ENCODE data around the gene PCDHGA7.
"Not testable (repeated sequence)": the region's sequence is repeated elsewhere in the genome, so short reads cannot be mapped to it uniquely, and the experiment has no call there.

Gene PCDHGA7

DNA sequence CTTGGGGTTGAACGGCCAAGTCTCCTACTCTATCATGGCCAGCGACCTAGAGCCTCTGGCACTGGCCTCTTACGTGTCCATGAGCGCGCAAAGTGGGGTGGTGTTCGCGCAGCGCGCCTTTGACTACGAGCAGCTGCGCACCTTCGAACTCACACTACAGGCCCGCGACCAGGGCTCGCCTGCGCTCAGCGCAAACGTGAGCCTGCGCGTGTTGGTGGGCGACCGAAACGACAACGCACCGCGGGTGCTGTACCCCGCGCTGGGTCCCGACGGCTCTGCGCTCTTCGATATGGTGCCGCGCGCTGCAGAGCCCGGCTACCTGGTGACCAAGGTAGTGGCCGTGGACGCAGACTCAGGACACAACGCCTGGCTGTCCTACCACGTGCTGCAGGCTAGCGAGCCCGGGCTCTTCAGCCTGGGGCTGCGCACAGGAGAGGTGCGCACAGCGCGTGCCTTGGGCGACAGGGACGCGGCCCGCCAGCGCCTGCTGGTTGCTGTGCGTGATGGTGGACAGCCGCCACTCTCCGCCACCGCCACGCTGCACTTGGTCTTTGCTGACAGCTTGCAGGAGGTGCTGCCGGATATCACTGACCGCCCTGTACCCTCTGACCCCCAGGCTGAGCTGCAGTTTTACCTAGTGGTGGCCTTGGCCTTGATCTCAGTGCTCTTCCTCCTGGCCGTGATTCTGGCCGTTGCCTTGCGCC is 17.2 kb downstream of the PCDHGA7 start:
- peaks cover 0 to 3% of the 10 kb centered on the region in 2 donors for H3K27me3 ChIP-seq (ENCODE audit: control insufficient read depth in 2 of 2, insufficient read depth in 2 of 2, low read length in 2 of 2)
- H3K9ac ChIP-seq (ENCODE audit: low read depth in 1 of 2, low read length in 2 of 2), result no peak overlapping the region
- no peak overlapping the region for H3K27ac ChIP-seq (ENCODE audit: low read depth in 2 of 2, low read length in 2 of 2)
- H3K4me3 ChIP-seq (ENCODE audit: low read length in 2 of 2), result no peak overlapping the region
- no peaks in the 10 kb centered on the region for H3K36me3 ChIP-seq (ENCODE audit: control insufficient read depth in 2 of 2, insufficient read depth in 2 of 2, low read length in 2 of 2)
- H3K9me3 ChIP-seq (ENCODE audit: control insufficient read depth in 2 of 2, low read length in 2 of 2), result peaks cover 34 to 41% of the 10 kb centered on the region in 2 donors
- no peaks in the 10 kb centered on the region for H3K4me1 ChIP-seq (ENCODE audit: control insufficient read depth in 2 of 2, insufficient read depth in 2 of 2, low read length in 2 of 2)

DNA sequence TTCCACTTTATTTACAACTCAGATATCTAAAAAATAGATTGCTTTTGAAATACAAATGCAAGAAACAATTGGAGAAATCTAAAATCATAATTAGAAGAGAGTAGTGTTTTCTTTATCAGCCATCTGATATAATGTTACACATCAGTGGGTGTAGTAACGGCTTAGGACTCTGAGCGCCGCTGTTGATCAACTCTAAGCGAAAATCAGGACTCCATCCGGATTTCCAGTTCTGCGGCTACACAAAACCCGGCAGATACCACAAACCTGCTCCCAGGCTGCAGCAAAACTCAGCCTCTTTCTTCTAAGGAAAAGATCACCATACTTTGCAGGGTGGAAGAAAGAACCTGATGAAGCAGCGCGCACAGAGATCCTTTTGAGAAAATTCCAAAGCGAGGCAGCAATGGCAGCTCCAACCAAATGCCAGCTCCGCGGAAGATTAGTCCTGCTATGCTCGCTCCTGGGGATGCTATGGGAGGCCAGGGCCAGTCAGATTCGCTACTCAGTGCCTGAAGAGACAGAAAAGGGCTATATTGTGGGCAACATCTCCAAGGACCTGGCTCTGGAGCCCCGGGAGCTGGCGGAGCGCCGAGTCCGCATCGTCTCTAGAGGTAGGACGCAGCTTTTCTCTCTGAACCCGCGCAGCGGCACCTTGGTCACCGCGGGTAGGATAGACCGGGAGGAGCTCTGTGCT is 20.2 kb downstream of the PCDHGA7 start, which contains the start of gene PCDHGA9:
TSS of gene PCDHGA9 (plus strand) at position 226 of the 691 bp plus-strand sequence. CDS start at position 401, 175 bp downstream.
- H3K36me3 ChIP-seq (ENCODE audit: control insufficient read depth in 2 of 2, insufficient read depth in 2 of 2, low read length in 2 of 2), result no peaks in the 10 kb centered on the region
- H3K27ac ChIP-seq (ENCODE audit: low read depth in 2 of 2, low read length in 2 of 2), result no peak within 1 kb of the TSS
- peaks cover 0 to 3% of the 10 kb centered on the region in 2 donors for H3K27me3 ChIP-seq (ENCODE audit: control insufficient read depth in 2 of 2, insufficient read depth in 2 of 2, low read length in 2 of 2)
- peaks cover 28 to 41% of the 10 kb centered on the region in 2 donors for H3K9me3 ChIP-seq (ENCODE audit: control insufficient read depth in 2 of 2, low read length in 2 of 2)
- no peaks in the 10 kb centered on the region for H3K4me1 ChIP-seq (ENCODE audit: control insufficient read depth in 2 of 2, insufficient read depth in 2 of 2, low read length in 2 of 2)
- peak within 1 kb of the TSS in 1 of 2 donors; percentile 56 for H3K4me3 ChIP-seq (ENCODE audit: low read length in 2 of 2)
- H3K9ac ChIP-seq (ENCODE audit: low read depth in 1 of 2, low read length in 2 of 2), result no peak within 1 kb of the TSS

DNA sequence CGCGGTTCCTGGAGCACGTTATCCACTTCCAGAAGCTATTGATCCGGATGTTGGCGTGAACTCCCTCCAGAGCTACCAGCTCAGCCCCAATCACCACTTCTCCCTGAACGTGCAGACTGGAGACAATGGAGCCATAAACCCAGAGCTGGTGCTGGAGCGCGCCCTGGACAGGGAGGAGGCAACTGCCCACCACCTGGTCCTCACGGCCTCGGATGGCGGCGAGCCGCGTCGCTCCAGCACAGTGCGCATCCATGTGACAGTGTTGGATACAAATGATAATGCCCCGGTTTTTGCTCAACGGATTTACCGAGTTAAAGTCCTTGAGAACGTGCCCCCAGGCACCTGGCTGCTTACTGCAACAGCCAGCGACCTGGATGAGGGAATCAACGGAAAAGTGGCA is 20.8 kb downstream of the PCDHGA7 start:
- H3K27me3 ChIP-seq (ENCODE audit: control insufficient read depth in 2 of 2, insufficient read depth in 2 of 2, low read length in 2 of 2), result peaks cover 0 to 3% of the 10 kb centered on the region in 2 donors
- no peaks in the 10 kb centered on the region for H3K36me3 ChIP-seq (ENCODE audit: control insufficient read depth in 2 of 2, insufficient read depth in 2 of 2, low read length in 2 of 2)
- no peak overlapping the region for H3K27ac ChIP-seq (ENCODE audit: low read depth in 2 of 2, low read length in 2 of 2)

GRCh38 chr5:141407790-141408505 is 25.4 kb downstream of the PCDHGA7 start, which contains the start of gene PCDHGB6:
TSS of gene PCDHGB6 (plus strand) at chr5:141408021. CDS start at chr5:141408203, 182 bp downstream.
- H3K36me3 ChIP-seq (ENCODE audit: control insufficient read depth in 2 of 2, insufficient read depth in 2 of 2, low read length in 2 of 2); H3K4me1 ChIP-seq (ENCODE audit: control insufficient read depth in 2 of 2, insufficient read depth in 2 of 2, low read length in 2 of 2); H3K27me3 ChIP-seq (ENCODE audit: control insufficient read depth in 2 of 2, insufficient read depth in 2 of 2, low read length in 2 of 2); H3K27ac ChIP-seq (ENCODE audit: low read depth in 2 of 2, low read length in 2 of 2): not testable (repeated sequence)
- peak within 1 kb of the TSS in 1 of 2 donors; percentile 24 for H3K9ac ChIP-seq (ENCODE audit: low read depth in 1 of 2, low read length in 2 of 2)
- H3K4me3 ChIP-seq (ENCODE audit: low read length in 2 of 2), result peak within 1 kb of the TSS; percentile 34 to 41
- H3K9me3 ChIP-seq (ENCODE audit: control insufficient read depth in 2 of 2, low read length in 2 of 2), result peaks cover 24 to 26% of the 10 kb centered on the region in 2 donors

More for the DNA sequence above, 20.8 kb downstream of the PCDHGA7 start:
- Histone ChIP-seq H3K4me1 (ENCODE audit: control insufficient read depth in 2 of 2, insufficient read depth in 2 of 2, low read length in 2 of 2) (no peaks in the 10 kb centered on the region), H3K9me3 (ENCODE audit: control insufficient read depth in 2 of 2, low read length in 2 of 2) (peaks cover 28 to 41% of the 10 kb centered on the region in 2 donors), H3K4me3 (ENCODE audit: low read length in 2 of 2) (peak overlapping the region in 1 of 2 donors; percentile 56), H3K9ac (ENCODE audit: low read depth in 1 of 2, low read length in 2 of 2) (no peak overlapping the region)

DNA sequence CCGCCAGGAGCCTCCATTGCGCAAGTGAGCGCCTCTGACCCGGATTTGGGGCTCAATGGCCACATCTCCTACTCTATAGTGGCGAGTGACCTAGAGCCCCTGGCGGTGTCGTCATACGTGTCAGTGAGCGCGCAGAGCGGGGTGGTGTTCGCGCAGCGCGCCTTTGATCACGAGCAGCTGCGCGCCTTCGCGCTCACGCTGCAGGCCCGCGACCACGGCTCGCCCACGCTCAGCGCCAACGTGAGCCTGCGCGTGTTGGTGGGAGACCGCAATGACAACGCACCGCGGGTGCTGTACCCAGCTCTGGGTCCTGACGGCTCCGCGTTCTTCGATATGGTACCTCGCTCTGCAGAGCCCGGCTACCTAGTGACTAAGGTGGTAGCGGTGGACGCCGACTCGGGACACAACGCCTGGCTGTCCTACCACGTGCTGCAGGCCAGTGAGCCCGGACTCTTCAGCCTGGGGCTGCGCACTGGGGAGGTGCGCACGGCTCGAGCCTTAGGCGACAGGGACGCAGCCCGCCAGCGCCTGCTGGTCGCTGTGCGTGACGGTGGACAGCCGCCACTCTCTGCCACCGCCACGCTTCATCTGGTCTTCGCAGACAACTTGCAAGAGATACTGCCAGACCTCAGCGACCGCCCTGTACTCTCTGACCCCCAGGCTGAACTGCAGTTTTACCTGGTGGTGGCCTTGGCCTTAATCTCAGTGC is 27.2 kb downstream of the PCDHGA7 start:
- H3K4me3 ChIP-seq (ENCODE audit: low read length in 2 of 2), result no peak overlapping the region
- no peaks in the 10 kb centered on the region for H3K27me3 ChIP-seq (ENCODE audit: control insufficient read depth in 2 of 2, insufficient read depth in 2 of 2, low read length in 2 of 2)
- no peaks in the 10 kb centered on the region for H3K36me3 ChIP-seq (ENCODE audit: control insufficient read depth in 2 of 2, insufficient read depth in 2 of 2, low read length in 2 of 2)
- peaks cover 14 to 32% of the 10 kb centered on the region in 2 donors for H3K9me3 ChIP-seq (ENCODE audit: control insufficient read depth in 2 of 2, low read length in 2 of 2)
- no peak overlapping the region for H3K9ac ChIP-seq (ENCODE audit: low read depth in 1 of 2, low read length in 2 of 2)
- no peaks in the 10 kb centered on the region for H3K4me1 ChIP-seq (ENCODE audit: control insufficient read depth in 2 of 2, insufficient read depth in 2 of 2, low read length in 2 of 2)
- no peak overlapping the region for H3K27ac ChIP-seq (ENCODE audit: low read depth in 2 of 2, low read length in 2 of 2)

DNA sequence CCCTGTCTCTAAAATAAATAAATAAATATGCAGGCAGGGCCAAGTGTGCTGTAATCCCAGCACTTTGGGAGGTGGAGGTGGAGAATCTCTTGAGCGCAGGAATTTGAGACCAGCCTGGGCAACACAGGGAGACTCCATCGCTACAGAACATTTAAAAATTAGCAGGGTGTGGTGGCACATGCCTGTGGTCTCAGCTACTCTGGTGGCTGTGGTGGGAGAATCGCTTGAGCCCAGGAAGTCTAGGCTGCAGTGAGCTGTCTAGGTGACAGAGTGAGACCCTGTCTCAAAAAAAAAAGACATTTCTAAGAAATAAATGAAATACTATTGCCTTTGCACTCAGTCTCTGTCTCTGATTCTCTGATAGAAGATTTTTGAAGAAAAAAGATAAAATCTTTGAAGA is 29.0 kb downstream of the PCDHGA7 start:
- no peak overlapping the region for H3K27ac ChIP-seq (ENCODE audit: low read depth in 2 of 2, low read length in 2 of 2)
- no peaks in the 10 kb centered on the region for H3K36me3 ChIP-seq (ENCODE audit: control insufficient read depth in 2 of 2, insufficient read depth in 2 of 2, low read length in 2 of 2)
- no peaks in the 10 kb centered on the region for H3K27me3 ChIP-seq (ENCODE audit: control insufficient read depth in 2 of 2, insufficient read depth in 2 of 2, low read length in 2 of 2)
- no peak overlapping the region for H3K4me3 ChIP-seq (ENCODE audit: low read length in 2 of 2)
- no peaks in the 10 kb centered on the region for H3K4me1 ChIP-seq (ENCODE audit: control insufficient read depth in 2 of 2, insufficient read depth in 2 of 2, low read length in 2 of 2)
- H3K9ac ChIP-seq (ENCODE audit: low read depth in 1 of 2, low read length in 2 of 2), result no peak overlapping the region
- peaks cover 14 to 31% of the 10 kb centered on the region in 2 donors for H3K9me3 ChIP-seq (ENCODE audit: control insufficient read depth in 2 of 2, low read length in 2 of 2)

- Histone ChIP-seq H3K9ac (ENCODE audit: low read depth in 1 of 2, low read length in 2 of 2) (peak within 1 kb of the TSS in 1 of 2 donors; percentile 6), H3K9me3 (ENCODE audit: control insufficient read depth in 2 of 2, low read length in 2 of 2) (peaks cover 12 to 31% of the 10 kb centered on the region in 2 donors), H3K27me3 (ENCODE audit: control insufficient read depth in 2 of 2, insufficient read depth in 2 of 2, low read length in 2 of 2) (no peaks in the 10 kb centered on the region), H3K27ac (ENCODE audit: low read depth in 2 of 2, low read length in 2 of 2) (no peak within 1 kb of the TSS), H3K4me1 (ENCODE audit: control insufficient read depth in 2 of 2, insufficient read depth in 2 of 2, low read length in 2 of 2) (no peaks in the 10 kb centered on the region), H3K4me3 (ENCODE audit: low read length in 2 of 2) (peak within 1 kb of the TSS; percentile 58 to 73), H3K36me3 (ENCODE audit: control insufficient read depth in 2 of 2, insufficient read depth in 2 of 2, low read length in 2 of 2) (no peaks in the 10 kb centered on the region)
These were observed 30.5 kb downstream of the PCDHGA7 start, which contains the start of gene PCDHGA10 for GRCh38 chr5:141412854-141413539. TSS of gene PCDHGA10 (plus strand) at chr5:141412987. CDS start at chr5:141413176, 189 bp downstream.

GRCh38 chr5:141413540-141414069 is 31.1 kb downstream of the PCDHGA7 start:
- Histone ChIP-seq H3K27ac (ENCODE audit: low read depth in 2 of 2, low read length in 2 of 2) (no peak overlapping the region), H3K4me1 (ENCODE audit: control insufficient read depth in 2 of 2, insufficient read depth in 2 of 2, low read length in 2 of 2) (no peaks in the 10 kb centered on the region), H3K27me3 (ENCODE audit: control insufficient read depth in 2 of 2, insufficient read depth in 2 of 2, low read length in 2 of 2) (no peaks in the 10 kb centered on the region), H3K4me3 (ENCODE audit: low read length in 2 of 2) (peak overlapping the region; percentile 58 to 73), H3K9me3 (ENCODE audit: control insufficient read depth in 2 of 2, low read length in 2 of 2) (peaks cover 17 to 35% of the 10 kb centered on the region in 2 donors), H3K9ac (ENCODE audit: low read depth in 1 of 2, low read length in 2 of 2) (no peak overlapping the region), H3K36me3 (ENCODE audit: control insufficient read depth in 2 of 2, insufficient read depth in 2 of 2, low read length in 2 of 2) (no peaks in the 10 kb centered on the region)
